ENCODE measurements around the gene PALB2. TPM values are rescaled to one million over a fixed set of nuclear protein-coding genes. Genes with fewer than 3 reads are reported as not detected.

Gene PALB2
- total and polyA plus RNA-seq, 9 of the 15 experiments (the other 6 are each of a cell fraction or from before 2014, with no cell fraction given), result 7.0 to 25.8 (median 15.2) TPM

DNA sequence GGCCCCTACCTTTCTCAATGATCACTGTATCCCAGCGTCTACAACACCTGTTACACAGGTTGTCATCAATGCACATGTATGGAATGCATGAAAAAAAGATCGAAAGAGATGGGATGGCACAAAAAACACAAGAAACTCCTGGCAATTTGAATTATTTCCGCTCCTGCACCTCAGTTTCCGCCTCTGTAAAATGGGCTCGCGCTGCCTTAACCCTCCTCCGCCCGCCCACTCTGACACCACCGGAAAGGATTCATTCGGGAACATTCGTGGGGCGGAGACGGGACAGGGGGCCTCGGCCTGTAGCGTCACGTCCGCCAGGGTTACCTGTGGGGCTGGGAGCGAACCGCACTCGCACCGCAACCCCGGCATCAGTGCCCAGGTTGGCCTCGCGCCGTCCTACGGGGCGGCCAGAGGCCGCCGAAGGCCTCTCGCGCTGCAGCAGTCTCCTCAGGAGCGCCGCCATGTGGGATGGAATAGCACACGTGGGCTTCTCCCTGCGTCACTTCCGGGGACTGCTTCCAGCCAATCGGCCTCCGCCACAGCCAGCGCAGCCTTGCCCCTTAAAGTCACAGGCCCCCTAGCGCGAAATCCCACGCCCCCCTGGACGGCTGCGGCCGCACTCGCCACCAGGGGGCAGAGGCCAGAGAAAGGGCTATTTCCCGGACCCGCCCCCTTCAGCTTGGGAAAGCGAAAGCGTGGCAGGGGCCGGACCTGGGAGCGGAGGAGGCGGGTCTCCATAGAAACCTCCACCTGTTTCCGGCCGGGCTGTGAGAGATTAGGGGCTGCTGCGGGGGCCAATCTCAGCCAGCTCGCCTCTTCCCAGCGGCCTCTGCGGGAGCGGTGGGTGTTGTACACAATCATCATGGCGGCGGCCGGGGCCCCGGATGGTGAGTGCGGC is 84.0 kb downstream of the PALB2 start, which contains the start of the genes EARS2 and UBFD1 (continued):
- peak; percentile 92 for TF ChIP-seq ATF7 (IDR thresholded peaks at IDR 0.05)
- peak; percentile 72; the same call in 1 of the 2 replicates for TF ChIP-seq ESRRA (IDR thresholded peaks at IDR 0.05; ENCODE audit: borderline replicate concordance, low read depth)
- peak; percentile 36; the same call in 1 of the 2 replicates for TF ChIP-seq EP300 (IDR thresholded peaks at IDR 0.05; ENCODE audit: low read length)
- no peak for TF ChIP-seq ZNF354B (CRISPR knock-in tag; IDR thresholded peaks at IDR 0.05)
- no peak for TF ChIP-seq MEF2A (IDR thresholded peaks at IDR 0.05; ENCODE audit: control insufficient read depth, low read depth, low read length)
- TF ChIP-seq, protein P1, sequence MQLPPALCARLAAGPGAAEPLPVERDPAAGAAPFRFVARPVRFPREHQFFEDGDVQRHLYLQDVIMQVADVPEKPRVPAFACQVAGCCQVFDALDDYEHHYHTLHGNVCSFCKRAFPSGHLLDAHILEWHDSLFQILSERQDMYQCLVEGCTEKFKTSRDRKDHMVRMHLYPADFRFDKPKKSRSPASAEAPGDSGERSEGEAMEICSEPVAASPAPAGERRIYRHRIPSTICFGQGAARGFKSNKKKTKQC (CRISPR knock-in tag; IDR thresholded peaks at IDR 0.05), result peak; percentile 69; the same call in 1 of the 2 replicates
- no peak for TF ChIP-seq RERE (CRISPR knock-in tag; IDR thresholded peaks at IDR 0.05; ENCODE audit: borderline replicate concordance)
- peak; percentile 95 for TF ChIP-seq DACH1 (IDR thresholded peaks at IDR 0.05; ENCODE audit: partially characterized antibody)
- TF ChIP-seq MCM7 (IDR thresholded peaks at IDR 0.05), result no peak
- TF ChIP-seq TBP (optimal IDR thresholded peaks at IDR 0.05; ENCODE audit: low read depth, low read length), result peak; percentile 67
- no peak for TF ChIP-seq ZNF518B (CRISPR knock-in tag; IDR thresholded peaks at IDR 0.05)
- TF ChIP-seq HLTF (IDR thresholded peaks at IDR 0.05), result 0 out of 2 replicates have a peak, but pooled peaks have one; percentile 51
- TF ChIP-seq SMARCC2 (IDR thresholded peaks at IDR 0.05; ENCODE audit: low read depth), result no peak

All from K562 (cell line).